ENCODE data around the gene RIPK3. TPM values are rescaled to one million over a fixed set of nuclear protein-coding genes. Genes with fewer than 3 reads are reported as not detected.

RIPK3 gene
- total RNA-seq, 4 donors from 2014 or later, result 6.3 to 18.0 (median 7.2) TPM

DNA sequence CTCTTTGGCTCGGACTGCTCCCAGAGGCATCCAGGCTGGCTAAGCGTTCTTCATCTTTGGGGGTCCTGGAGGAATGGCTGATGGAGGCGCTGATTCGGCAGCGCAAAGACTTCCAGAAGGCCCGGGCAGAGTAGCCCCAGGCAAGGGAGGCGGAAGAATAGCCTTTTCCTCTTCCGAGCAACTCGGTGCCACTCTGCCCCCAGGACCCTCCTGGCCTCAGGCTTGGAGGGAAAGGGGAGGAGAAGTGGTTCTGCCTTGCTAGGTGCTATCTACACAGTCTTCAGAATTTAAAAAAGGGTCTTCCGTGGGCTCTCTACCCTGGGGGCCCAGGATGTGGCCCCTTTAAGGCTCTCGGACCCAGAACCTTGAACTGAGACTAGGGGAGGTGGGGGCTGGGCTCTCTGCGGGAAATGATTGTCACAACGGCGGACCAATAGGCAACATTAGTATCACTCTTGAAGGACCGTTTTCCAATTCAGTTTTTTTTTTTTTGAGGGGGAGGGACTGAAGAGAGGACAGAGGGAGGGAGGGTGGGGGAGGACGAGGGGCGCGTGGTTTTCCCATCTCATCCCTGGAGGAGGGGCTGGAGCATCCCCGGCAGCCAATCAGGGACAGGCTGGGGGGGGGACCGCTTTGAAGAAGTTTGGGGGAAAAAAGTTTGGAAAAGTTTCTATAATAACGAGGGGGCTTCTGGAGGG lies 27.9 kb upstream of the RIPK3 start, which contains the start of gene NFATC4:
TSS of gene NFATC4 (plus strand) at position 671 of the 698 bp plus-strand sequence. CDS start 157 bp downstream, outside the sequence.
- H3K4me3 ChIP-seq (ENCODE audit: low read depth, poor library complexity, severe bottlenecking), result peak within 1 kb of the TSS; percentile 49
- peak; percentile 78 to 94 for DNase-seq (ENCODE audit: low spot score in 2 of 2)
- intact Hi-C loops (cut with DNase I; ENCODE audit: low total_unique reads), result loop anchor here (5.0 kb wide), 1 partner anchor 60 kb away; the partner anchor contains the start of genes CBLN3 and KHNYN
- WGBS, 2 donors, result 6 to 10% methylated on average over 21 of the region's 21 CpGs
- TF ChIP-seq, protein P1, sequence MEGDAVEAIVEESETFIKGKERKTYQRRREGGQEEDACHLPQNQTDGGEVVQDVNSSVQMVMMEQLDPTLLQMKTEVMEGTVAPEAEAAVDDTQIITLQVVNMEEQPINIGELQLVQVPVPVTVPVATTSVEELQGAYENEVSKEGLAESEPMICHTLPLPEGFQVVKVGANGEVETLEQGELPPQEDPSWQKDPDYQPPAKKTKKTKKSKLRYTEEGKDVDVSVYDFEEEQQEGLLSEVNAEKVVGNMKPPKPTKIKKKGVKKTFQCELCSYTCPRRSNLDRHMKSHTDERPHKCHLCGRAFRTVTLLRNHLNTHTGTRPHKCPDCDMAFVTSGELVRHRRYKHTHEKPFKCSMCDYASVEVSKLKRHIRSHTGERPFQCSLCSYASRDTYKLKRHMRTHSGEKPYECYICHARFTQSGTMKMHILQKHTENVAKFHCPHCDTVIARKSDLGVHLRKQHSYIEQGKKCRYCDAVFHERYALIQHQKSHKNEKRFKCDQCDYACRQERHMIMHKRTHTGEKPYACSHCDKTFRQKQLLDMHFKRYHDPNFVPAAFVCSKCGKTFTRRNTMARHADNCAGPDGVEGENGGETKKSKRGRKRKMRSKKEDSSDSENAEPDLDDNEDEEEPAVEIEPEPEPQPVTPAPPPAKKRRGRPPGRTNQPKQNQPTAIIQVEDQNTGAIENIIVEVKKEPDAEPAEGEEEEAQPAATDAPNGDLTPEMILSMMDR (IDR thresholded peaks at IDR 0.05), result no peak
- no peak for TF ChIP-seq POLR2A (IDR thresholded peaks at IDR 0.05)

DNA sequence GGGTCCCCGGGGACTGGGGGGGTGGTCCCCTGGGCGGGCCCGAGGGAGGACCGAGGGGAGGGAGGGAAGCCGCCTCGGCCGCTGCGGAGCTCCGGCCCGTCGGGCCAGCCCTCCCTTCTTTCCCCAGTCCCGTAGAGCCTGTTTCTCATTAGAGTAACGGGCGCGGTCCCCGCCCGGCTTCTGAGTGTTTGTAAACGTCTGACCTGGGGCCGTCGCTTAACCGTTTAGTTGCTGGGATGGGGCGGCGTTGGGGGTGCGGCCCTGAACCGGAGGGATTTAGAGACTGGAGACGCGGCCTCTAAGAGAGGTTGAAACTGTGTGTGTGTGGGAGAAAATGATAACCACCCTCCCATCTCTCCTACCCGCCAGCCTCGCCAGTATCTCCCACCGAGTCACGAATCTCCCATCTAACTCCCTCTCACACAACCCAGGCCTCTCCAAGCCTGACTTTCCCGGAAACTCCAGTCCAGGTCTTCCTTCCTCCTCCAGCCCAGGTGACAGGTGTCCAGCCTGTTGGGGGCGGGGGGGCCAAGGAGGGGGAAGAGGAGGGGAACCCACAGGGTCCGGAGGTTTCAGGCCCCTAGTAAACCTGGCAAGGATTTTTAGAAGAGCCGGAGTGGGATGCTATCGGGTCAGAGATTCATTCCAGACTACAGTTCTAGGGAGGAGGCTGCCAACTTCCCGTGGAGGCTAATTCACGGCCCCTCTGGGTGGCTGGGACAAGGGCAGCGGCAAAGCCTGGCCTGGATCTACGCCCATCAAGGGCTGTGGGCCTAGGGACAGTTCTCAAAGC lies 27.1 kb upstream of the RIPK3 start:
- intact Hi-C loops (cut with DNase I; ENCODE audit: low total_unique reads), result loop anchor here (5.0 kb wide), 1 partner anchor 60 kb away; the partner anchor contains the start of genes CBLN3 and KHNYN
- WGBS, 2 donors, result 1 to 5% methylated on average over 34 to 40 of the region's 40 CpGs
- TF ChIP-seq, protein P1 (IDR thresholded peaks at IDR 0.05), result peak in 1 of 3 donors; percentile 15
- TF ChIP-seq POLR2A (IDR thresholded peaks at IDR 0.05), result no peak
- peak overlapping the region; percentile 10 for H3K4me3 ChIP-seq (ENCODE audit: low read depth, poor library complexity, severe bottlenecking)
- DNase-seq (ENCODE audit: low spot score in 2 of 2), result peak; percentile 87 to 98

DNA sequence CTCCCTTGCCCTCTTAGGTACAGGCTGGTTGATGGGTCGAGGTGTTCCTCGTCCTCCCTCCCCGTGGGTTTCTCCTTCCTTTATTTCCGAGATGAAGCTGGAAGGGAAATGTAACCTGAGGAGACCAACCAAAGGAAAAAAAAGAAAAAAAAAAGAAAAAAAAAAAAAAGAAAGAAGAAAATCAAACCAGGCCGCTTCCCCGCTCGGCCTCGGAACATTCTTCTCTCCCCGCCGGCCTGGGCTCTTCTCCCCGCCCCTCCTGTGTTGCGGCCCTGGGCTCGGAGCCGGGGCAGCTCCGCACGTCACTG lies 26.6 kb upstream of the RIPK3 start:
- H3K4me3 ChIP-seq (ENCODE audit: low read depth, poor library complexity, severe bottlenecking), result peak overlapping the region; percentile 10
- 4 to 5% methylated on average over 16 of the region's 16 CpGs for WGBS, 2 donors
- TF ChIP-seq, protein P1 (IDR thresholded peaks at IDR 0.05), result no peak
- TF ChIP-seq POLR2A (IDR thresholded peaks at IDR 0.05), result no peak
- intact Hi-C loops (cut with DNase I; ENCODE audit: low total_unique reads), result loop anchor here (5.0 kb wide), 1 partner anchor 61 kb away; the partner anchor contains the start of genes CBLN3 and KHNYN
- no peak for DNase-seq (ENCODE audit: low spot score in 2 of 2)

DNA sequence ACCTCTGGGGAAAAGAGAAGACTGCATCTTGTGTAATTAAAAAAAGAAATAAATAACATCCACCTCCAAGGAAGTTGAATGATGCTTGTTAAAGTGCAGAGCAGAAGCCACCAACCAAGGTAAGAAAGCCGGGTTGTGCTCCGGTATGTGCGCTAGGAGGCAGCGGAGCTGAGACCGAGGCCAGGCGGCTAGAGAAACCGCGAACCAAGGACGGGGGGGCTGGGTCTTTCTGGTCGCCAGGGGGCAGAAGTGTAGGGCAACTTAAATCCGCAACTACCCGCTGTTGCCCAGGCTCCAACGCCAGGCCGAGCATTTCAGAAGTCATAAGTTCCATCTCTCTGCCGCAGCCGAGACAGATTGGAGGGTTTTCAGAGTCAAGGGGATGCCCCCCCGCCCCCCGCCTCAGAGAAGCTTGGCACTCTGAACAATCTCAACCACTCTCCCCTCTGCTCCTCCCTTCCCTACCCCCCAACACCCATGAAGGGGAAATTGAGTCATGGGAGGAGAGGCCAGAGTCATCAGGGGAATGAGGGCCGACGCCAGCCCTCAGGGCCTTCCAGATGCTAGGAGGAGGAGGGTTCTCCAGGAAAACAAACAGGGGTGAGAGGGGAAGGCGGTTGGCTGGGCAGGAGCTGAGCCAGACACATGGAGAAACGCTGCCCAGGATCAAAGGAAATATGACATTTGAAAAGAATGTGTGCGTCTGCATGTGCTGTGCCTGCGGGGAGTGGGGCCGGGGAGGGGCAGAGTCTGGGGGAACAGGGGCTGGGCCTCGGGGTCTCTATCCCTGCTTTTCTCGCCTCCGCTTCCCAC lies 26.0 kb upstream of the RIPK3 start:
- no peak for TF ChIP-seq POLR2A (IDR thresholded peaks at IDR 0.05)
- TF ChIP-seq, protein P1 (IDR thresholded peaks at IDR 0.05), result peak in 1 of 3 donors; percentile 87
- intact Hi-C loops (cut with DNase I; ENCODE audit: low total_unique reads), result loop anchor here (5.0 kb wide), 1 partner anchor 61 kb away; the partner anchor contains the start of genes CBLN3 and KHNYN
- 6 to 7% methylated on average over 28 of the region's 28 CpGs for WGBS, 2 donors
- DNase-seq (ENCODE audit: low spot score in 2 of 2), result peak; percentile 88 to 97
- no peak overlapping the region for H3K4me3 ChIP-seq (ENCODE audit: low read depth, poor library complexity, severe bottlenecking)

DNA sequence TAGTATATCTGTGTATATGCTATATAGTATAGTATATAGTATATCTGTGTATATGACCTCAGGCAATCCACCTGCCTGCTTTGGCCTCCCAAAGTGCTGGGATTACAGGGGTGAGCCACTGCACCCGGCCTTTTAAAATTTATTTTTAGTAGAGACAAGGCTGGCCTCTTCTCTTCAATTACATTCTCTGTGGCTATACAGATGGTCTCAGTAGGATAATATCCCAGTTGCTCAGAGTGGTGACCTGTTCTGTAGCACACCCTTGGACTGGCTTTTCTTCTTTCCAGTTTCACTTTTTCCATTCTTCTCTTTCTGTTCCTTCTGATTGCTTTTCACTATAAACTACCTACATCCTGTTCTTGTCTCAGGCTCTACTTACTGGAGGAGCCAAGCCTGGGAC lies 25.1 kb upstream of the RIPK3 start:
- no peak for DNase-seq (ENCODE audit: low spot score in 2 of 2)
- no peak overlapping the region for H3K4me3 ChIP-seq (ENCODE audit: low read depth, poor library complexity, severe bottlenecking)
- 42 to 66% methylated on average over 1 of the region's 1 CpG for WGBS, 2 donors
- intact Hi-C loops (cut with DNase I; ENCODE audit: low total_unique reads), result loop anchor here (5.0 kb wide), 1 partner anchor 62 kb away; the partner anchor contains the start of genes CBLN3 and KHNYN
- TF ChIP-seq POLR2A (IDR thresholded peaks at IDR 0.05), result no peak
- TF ChIP-seq, protein P1 (IDR thresholded peaks at IDR 0.05), result no peak

Data from lower leg skin (tissue), 4 donors.